ENCODE measurements around the gene C3orf22. TPM values are rescaled to one million over a fixed set of nuclear protein-coding genes. Genes with fewer than 3 reads are reported as not detected.

Gene C3orf22
- total RNA-seq, 2 experiments from 2014 or later = not detected

DNA sequence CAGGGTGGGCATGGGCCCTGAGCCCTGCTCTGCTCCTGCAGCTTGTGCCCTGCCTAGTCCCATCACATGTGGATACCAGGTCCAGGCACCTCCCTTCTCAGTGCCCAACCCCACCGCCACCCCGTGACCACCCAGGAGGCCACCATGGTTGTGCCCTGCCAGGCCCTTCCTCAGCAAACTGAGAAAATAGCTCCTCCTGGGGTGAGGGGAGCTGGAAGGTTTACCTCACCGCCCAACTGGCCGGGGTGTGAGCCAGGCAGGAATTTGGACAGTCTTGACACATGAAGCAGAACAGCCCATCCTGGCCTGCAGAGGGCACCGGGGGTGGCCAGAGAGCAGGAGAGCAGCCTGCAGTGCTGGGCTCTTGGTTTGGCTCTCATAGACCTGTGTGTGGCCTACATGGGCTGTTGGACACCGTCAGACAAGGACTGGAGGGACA lies 11.4 kb upstream of the C3orf22 start:
- Mint-ChIP-seq H3K9me3 (ENCODE audit: low read depth) (no peaks in the 10 kb centered on the region), H3K4me1 (no peaks in the 10 kb centered on the region), H3K36me3 (no peaks in the 10 kb centered on the region), H3K4me3 (no peak overlapping the region), H3K27ac (no peak overlapping the region), H3K27me3 (peaks cover 31% of the 10 kb centered on the region)
- DNase-seq (no peak), ATAC-seq (no peak)
- CTCF ChIA-PET = no interaction called here

GRCh38 chr3:126569390-126569975 lies 10.8 kb upstream of the C3orf22 start:
- H3K27me3 Mint-ChIP-seq = peaks cover 34% of the 10 kb centered on the region
- CTCF ChIA-PET = no interaction called here
- H3K27ac Mint-ChIP-seq = no peak overlapping the region
- DNase-seq (no peak), ATAC-seq (no peak)
- H3K9me3 Mint-ChIP-seq (ENCODE audit: low read depth) = no peaks in the 10 kb centered on the region
- H3K4me3 Mint-ChIP-seq = no peak overlapping the region
- no peaks in the 10 kb centered on the region for H3K36me3 Mint-ChIP-seq
- no peaks in the 10 kb centered on the region for H3K4me1 Mint-ChIP-seq

GRCh38 chr3:126568776-126569342 lies 10.1 kb upstream of the C3orf22 start:
- DNase-seq (no peak), ATAC-seq (no peak)
- H3K4me1 Mint-ChIP-seq = no peaks in the 10 kb centered on the region
- CTCF ChIA-PET = no interaction called here
- H3K27ac Mint-ChIP-seq = no peak overlapping the region
- peaks cover 30% of the 10 kb centered on the region for H3K27me3 Mint-ChIP-seq
- no peaks in the 10 kb centered on the region for H3K36me3 Mint-ChIP-seq
- H3K4me3 Mint-ChIP-seq = no peak overlapping the region
- no peaks in the 10 kb centered on the region for H3K9me3 Mint-ChIP-seq (ENCODE audit: low read depth)

DNA sequence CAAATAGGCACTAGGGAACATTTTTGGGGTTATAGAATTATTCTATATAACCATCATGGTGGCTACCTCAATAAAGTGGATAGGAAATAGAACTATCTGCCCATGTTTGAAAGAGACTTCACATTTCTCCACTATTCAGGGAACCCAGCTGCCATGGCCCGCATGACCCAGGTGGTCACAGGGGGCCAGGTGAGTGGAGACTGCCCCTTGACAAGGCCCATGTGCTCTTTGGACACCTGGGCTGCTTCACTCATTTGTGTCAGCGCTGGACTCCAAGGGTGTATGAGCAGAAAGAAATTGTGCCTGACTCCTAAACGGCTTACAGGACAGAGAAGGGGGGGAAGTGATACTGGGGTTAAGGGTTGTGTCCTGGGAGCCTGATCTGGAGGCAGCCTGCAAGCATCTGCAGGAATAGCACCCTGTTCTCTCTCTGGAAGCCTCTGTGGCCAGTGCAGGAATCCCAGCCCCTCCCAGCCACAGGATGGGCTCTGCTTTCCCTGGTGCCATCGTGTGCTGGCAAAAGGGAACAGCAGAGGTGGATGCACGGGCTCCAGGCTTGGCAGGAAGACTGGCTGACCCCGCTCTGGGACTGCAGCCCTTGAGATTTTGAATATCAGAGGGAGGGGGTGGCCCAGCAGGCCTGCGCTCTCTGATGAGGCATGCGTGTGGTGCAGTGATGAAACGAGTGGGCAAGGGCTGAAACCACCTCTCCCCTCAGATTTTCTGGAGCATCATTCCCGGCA lies 9.1 kb upstream of the C3orf22 start:
- ATAC-seq (no peak), DNase-seq (no peak)
- no peak overlapping the region for H3K27ac Mint-ChIP-seq
- H3K4me3 Mint-ChIP-seq = no peak overlapping the region
- no peaks in the 10 kb centered on the region for H3K9me3 Mint-ChIP-seq (ENCODE audit: low read depth)
- H3K27me3 Mint-ChIP-seq = peaks cover 32% of the 10 kb centered on the region
- CTCF ChIA-PET = no interaction called here
- no peaks in the 10 kb centered on the region for H3K36me3 Mint-ChIP-seq
- no peaks in the 10 kb centered on the region for H3K4me1 Mint-ChIP-seq

- CTCF ChIA-PET = no interaction called here
- Mint-ChIP-seq H3K4me1 (no peaks in the 10 kb centered on the region), H3K9me3 (ENCODE audit: low read depth) (no peaks in the 10 kb centered on the region), H3K27me3 (peaks cover 50% of the 10 kb centered on the region), H3K36me3 (no peaks in the 10 kb centered on the region), H3K27ac (no peak overlapping the region), H3K4me3 (no peak overlapping the region)
- no peak for DNase-seq
- no peak for ATAC-seq
Observed at GRCh38 chr3:126562737-126563276, 4.1 kb upstream of the C3orf22 start.

DNA sequence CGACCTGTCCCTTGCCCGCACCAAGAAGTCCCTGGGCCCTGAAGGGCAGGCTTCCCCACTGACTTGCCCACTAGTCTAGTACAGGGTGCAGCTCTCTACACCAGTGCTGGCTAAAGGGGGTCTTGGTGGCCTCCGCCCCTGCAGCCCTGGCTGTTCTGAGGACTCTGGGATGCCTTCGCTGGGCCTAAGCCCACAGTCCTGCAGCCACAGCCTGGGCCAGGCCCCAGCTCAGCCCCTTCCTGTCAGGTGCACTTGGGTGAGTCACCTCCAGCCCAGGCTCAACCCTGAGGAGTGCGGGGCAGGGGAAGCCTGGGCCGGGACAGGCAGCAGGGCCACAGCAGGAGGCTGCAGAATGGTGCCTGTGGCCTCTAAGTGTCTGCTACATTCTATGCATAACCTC lies 971 bp downstream of the C3orf22 start:
- no peak overlapping the region for H3K27ac Mint-ChIP-seq
- H3K4me3 Mint-ChIP-seq = no peak overlapping the region
- DNase-seq = peak; percentile 26
- H3K27me3 Mint-ChIP-seq = peaks cover 19% of the 10 kb centered on the region
- no peaks in the 10 kb centered on the region for H3K9me3 Mint-ChIP-seq (ENCODE audit: low read depth)
- CTCF ChIA-PET = no interaction called here
- H3K36me3 Mint-ChIP-seq = no peaks in the 10 kb centered on the region
- H3K4me1 Mint-ChIP-seq = no peaks in the 10 kb centered on the region
- ATAC-seq = no peak

DNA sequence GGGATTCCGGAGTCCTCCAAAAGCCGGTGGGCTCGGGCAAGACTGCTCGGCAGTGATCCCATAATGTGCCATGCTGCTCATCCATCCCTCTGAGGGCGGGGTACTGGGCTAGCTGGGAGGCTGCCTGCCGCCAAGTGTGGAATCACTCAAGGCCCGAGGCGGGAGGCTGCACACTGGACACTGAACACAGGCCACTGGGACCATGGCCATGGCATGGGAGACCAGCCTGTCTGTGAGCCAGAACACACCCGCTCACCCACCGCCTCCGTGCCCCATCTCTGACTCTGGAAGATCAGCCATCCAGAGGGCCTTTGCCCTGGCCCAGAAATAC lies 1.4 kb downstream of the C3orf22 start:
- H3K27me3 Mint-ChIP-seq = peaks cover 16% of the 10 kb centered on the region
- no peaks in the 10 kb centered on the region for H3K4me1 Mint-ChIP-seq
- no peaks in the 10 kb centered on the region for H3K36me3 Mint-ChIP-seq
- no peak overlapping the region for H3K27ac Mint-ChIP-seq
- no peak for ATAC-seq
- H3K9me3 Mint-ChIP-seq (ENCODE audit: low read depth) = no peaks in the 10 kb centered on the region
- CTCF ChIA-PET = no interaction called here
- DNase-seq = peak; percentile 29
- H3K4me3 Mint-ChIP-seq = no peak overlapping the region

DNA sequence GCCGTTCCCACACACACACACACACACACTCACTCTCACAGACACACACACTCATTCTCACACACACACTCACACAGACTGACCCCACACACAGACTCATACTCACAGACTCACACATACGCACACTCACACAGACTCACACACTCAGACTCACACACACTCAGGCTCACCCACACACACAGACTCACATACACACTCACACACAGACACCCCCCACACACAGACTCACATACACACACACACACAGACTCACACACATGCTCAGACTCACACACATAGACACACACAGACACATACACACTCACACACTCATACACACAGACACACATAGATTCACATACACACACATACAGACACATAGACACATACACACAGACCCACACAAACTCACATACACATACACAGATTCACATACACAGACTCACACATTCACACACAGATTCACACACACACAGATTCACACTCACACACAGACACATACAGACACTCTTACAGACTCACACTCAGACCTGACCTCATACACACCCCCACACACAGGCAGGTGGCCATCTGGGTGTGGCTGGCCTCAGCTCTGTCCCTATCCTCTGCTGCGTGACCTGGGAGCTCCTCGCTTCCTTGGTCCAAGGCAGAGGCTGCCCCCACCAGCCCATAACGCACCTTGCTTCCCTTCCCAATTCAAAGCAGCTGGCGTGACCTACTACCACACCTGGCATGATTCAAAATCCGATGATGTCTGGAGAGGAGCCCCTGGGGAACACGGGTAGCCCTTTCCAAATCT lies 1.9 kb downstream of the C3orf22 start:
- H3K4me1 Mint-ChIP-seq = no peaks in the 10 kb centered on the region
- H3K36me3 Mint-ChIP-seq = no peaks in the 10 kb centered on the region
- H3K27me3 Mint-ChIP-seq = peaks cover 13% of the 10 kb centered on the region
- no peak overlapping the region for H3K27ac Mint-ChIP-seq
- ATAC-seq (no peak), DNase-seq (no peak)
- no peaks in the 10 kb centered on the region for H3K9me3 Mint-ChIP-seq (ENCODE audit: low read depth)
- CTCF ChIA-PET = no interaction called here
- H3K4me3 Mint-ChIP-seq = no peak overlapping the region

DNA sequence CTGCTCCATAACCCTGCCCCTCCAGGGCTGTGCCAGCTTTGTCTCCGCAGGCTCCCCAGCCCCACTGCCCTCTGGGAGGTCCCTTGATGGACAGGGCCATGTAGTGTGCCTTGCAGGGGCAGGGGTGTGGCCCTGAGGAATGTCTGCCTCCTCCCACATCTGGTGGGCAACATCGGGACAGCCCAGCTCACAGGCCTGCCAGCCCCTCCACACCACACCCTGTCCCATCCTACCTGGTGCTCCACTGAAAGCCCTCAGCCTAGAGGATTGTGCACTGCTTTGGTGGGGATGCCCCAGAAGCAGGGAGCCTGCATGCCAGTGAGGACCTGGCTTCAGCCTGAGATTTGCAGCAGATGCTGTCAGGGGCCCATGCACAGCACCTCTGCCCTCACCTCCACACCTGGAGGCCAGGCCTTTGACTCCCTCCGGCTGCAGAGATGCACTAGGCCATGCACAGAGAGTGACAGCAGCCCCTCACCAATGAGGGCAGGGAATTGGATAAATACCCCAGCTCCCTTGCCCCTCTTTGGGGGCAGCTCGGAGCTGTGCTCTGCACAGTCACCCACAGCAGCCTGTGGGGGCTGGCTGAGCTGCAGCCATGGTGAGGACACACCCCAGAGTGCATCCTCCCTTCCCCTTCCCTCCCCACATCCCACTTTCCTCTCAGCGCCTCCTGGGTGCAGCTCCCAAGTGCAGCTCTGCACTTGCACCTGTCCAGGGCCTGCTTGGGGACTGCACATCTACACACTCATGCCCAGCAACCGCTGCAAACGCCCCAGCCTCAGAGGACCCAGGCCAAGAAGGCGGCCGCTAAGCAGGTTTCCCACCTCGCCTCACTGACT lies 2.7 kb downstream of the C3orf22 start:
- Mint-ChIP-seq H3K4me1 (no peaks in the 10 kb centered on the region), H3K27me3 (peaks cover 10% of the 10 kb centered on the region), H3K9me3 (ENCODE audit: low read depth) (no peaks in the 10 kb centered on the region), H3K27ac (no peak overlapping the region), H3K4me3 (no peak overlapping the region), H3K36me3 (no peaks in the 10 kb centered on the region)
- DNase-seq (peak; percentile 31), ATAC-seq (no peak)
- CTCF ChIA-PET = no interaction called here

DNA sequence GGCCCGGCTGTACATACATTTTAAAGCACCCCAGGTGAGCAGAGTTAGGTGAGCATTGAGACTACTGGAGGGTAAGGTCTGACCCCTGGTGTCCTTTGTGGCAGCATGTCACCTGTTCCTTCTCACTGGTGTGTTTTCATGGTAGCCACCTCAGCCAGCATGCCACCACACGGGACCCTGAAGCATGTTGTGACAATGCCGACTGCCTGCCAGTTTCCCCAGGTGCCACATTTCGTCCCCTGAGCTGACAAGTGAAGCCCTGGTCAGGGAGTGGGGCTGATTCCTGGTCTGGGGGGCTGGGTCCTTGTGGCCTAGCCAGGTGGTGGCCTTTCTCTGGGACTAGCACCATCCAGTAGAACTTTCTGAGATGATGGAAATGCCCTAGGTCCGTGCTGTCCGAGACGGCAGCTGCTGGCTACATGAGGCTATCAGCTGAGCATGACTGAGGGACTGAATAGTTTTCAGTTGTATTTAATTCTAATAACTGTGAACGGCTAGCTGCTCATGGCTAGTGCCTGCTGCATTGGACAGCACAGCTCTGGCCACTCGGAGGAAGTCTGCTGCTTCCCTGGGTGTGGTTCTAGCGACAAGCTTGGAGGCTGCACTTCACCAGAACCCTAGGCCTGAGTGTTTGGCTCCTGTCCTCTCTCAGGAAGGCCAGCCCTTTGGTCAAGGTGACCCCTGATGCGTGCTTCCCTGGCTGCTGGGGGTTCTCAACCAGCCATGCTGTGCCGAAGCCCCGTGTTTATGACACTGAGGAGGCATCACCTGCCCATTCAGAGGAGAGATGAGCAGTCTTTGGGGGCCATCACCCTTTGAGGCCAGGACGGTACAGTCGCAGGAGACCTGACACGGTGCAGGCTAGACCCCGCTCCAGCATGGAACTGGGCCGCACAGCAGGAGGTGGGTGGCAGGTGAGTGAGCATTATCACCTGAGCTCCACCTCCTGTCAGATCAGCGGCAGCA lies 3.9 kb downstream of the C3orf22 start:
- ATAC-seq (no peak), DNase-seq (peak; percentile 30)
- CTCF ChIA-PET = no interaction called here
- Mint-ChIP-seq H3K36me3 (no peaks in the 10 kb centered on the region), H3K9me3 (ENCODE audit: low read depth) (no peaks in the 10 kb centered on the region), H3K27ac (no peak overlapping the region), H3K4me1 (no peaks in the 10 kb centered on the region), H3K27me3 (peaks cover 3% of the 10 kb centered on the region), H3K4me3 (no peak overlapping the region)

GRCh38 chr3:126553284-126554084 lies 5.2 kb downstream of the C3orf22 start:
- Mint-ChIP-seq H3K27ac (no peak overlapping the region), H3K36me3 (no peaks in the 10 kb centered on the region)
- ATAC-seq = no peak

More at GRCh38 chr3:126553284-126554084, 5.2 kb downstream of the C3orf22 start:
- CTCF ChIA-PET = no interaction called here
- H3K4me3 Mint-ChIP-seq = no peak overlapping the region
- DNase-seq = peak; percentile 28
- H3K27me3 Mint-ChIP-seq = peaks cover 5% of the 10 kb centered on the region
- H3K9me3 Mint-ChIP-seq (ENCODE audit: low read depth) = no peaks in the 10 kb centered on the region
- no peaks in the 10 kb centered on the region for H3K4me1 Mint-ChIP-seq

Measured in activated CD8-positive, alpha-beta memory T cell treated with anti-CD3 and anti-CD28 coated beads, Interleukin-2, amount 10 ng/mL, durations not matched to agents 7 days and 5 days (primary cell).